KMS-11 (cell line): ENCODE measurements around the gene GATM.

Experiments
- H2AFZ ChIP-seq: fragments of 200-600 bp; sonication (generic); 2 replicates; pipeline ENCODE4 v1.6.1; 2016; ENCODE audit warnings: antibody characterized with exemption, mixed run types, low read depth
- H3K27ac ChIP-seq: fragments of 200-600 bp; sonication (generic); 2 replicates; pipeline ENCODE4 v1.6.1; 2016; ENCODE audit warnings: mild to moderate bottlenecking, mixed run types
- H3K27me3 ChIP-seq: fragments of 200-600 bp; sonication (generic); 2 replicates; pipeline ENCODE4 v1.6.1; 2017; ENCODE audit warnings: mild to moderate bottlenecking, low read depth, mixed run types, moderate library complexity; ENCODE audit not compliant: insufficient read depth
- H3K36me3 ChIP-seq: fragments of 200-600 bp; sonication (generic); 2 replicates; pipeline ENCODE4 v1.6.1; 2017; ENCODE audit warnings: mild to moderate bottlenecking, mixed run types; ENCODE audit not compliant: insufficient read depth
- H3K4me1 ChIP-seq: fragments of 200-600 bp; sonication (generic); 2 replicates; pipeline ENCODE4 v1.6.1; 2016; ENCODE audit warnings: mild to moderate bottlenecking, low read depth, mixed run types; ENCODE audit not compliant: poor library complexity, severe bottlenecking
- H3K4me2 ChIP-seq: fragments of 200-600 bp; sonication (generic); 2 replicates; pipeline ENCODE4 v1.7.0; 2016; ENCODE audit warnings: mild to moderate bottlenecking, mixed run types
- H3K4me3 ChIP-seq: fragments of 200-600 bp; sonication (generic); IDR thresholded peaks from 2 replicates; pipeline ENCODE4 v1.6.1; 2017; ENCODE audit warnings: low read depth, low read length, mixed read lengths; ENCODE audit not compliant: insufficient read depth
- H3K79me2 ChIP-seq: fragments of 200-600 bp; sonication (generic); 2 replicates; pipeline ENCODE4 v1.6.1; 2016; ENCODE audit warnings: low read depth, mixed run types; ENCODE audit not compliant: insufficient read depth
- H3K9ac ChIP-seq: fragments of 200-600 bp; sonication (generic); 2 replicates; pipeline ENCODE4 v1.6.1; 2016; ENCODE audit warnings: mild to moderate bottlenecking, mixed run types
- H4K20me1 ChIP-seq: fragments of 200-600 bp; sonication (generic); 2 replicates; pipeline ENCODE4 v1.6.1; 2016; ENCODE audit warnings: mild to moderate bottlenecking, mixed run types; ENCODE audit not compliant: insufficient read depth
- CTCF ChIP-seq: fragments of 200-600 bp; sonication (generic); conservative IDR thresholded peaks from 2 replicates; pipeline ENCODE4 v1.6.1; 2017; ENCODE audit warnings: low read depth, mild to moderate bottlenecking, antibody characterized with exemption, low read length, moderate library complexity, mixed read lengths

Gene GATM

GRCh38 chr15:45387380-45388007, 9.2 kb upstream of the GATM start:
- no peak for TF ChIP-seq CTCF
- no peak overlapping the region for H2AFZ ChIP-seq
- no peak overlapping the region for H3K27ac ChIP-seq
- no peaks in the 10 kb centered on the region for H4K20me1 ChIP-seq
- no peaks in the 10 kb centered on the region for H3K36me3 ChIP-seq
- H3K4me3 ChIP-seq: no peak overlapping the region
- H3K4me2 ChIP-seq: no peak overlapping the region
- H3K4me1 ChIP-seq: no peaks in the 10 kb centered on the region
- no peaks in the 10 kb centered on the region for H3K27me3 ChIP-seq
- H3K9ac ChIP-seq: no peak overlapping the region
- H3K79me2 ChIP-seq: no peaks in the 10 kb centered on the region

DNA sequence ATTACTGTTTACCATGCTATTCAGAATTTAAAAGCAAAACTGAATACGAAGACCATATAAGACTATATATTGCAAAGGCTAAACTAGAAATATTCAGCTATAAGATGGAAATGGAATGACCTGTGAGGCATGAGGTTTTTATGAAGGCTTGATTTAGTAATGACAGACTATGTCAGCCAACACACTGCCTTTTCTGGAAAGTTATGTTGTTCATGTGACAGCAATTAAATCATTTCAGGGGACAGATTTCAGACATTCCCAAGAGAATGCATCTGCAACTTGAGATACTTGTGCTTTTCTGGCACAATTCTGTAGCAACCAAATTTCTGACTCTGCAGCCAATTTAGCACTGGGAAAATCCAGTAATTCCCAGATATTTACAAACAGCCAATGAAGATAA, 8.6 kb upstream of the GATM start:
- Histone ChIP-seq H3K27me3 (no peaks in the 10 kb centered on the region), H2AFZ (no peak overlapping the region), H3K4me1 (no peaks in the 10 kb centered on the region), H3K36me3 (no peaks in the 10 kb centered on the region), H3K27ac (no peak overlapping the region), H3K79me2 (no peaks in the 10 kb centered on the region), H3K4me3 (no peak overlapping the region), H3K9ac (no peak overlapping the region), H3K4me2 (no peak overlapping the region), H4K20me1 (no peaks in the 10 kb centered on the region)
- no peak for TF ChIP-seq CTCF

- Histone ChIP-seq H3K4me1 (no peaks in the 10 kb centered on the region), H3K79me2 (no peaks in the 10 kb centered on the region), H3K4me2 (no peak overlapping the region), H2AFZ (no peak overlapping the region), H3K9ac (no peak overlapping the region), H3K27me3 (no peaks in the 10 kb centered on the region), H3K36me3 (no peaks in the 10 kb centered on the region), H4K20me1 (no peaks in the 10 kb centered on the region), H3K27ac (no peak overlapping the region), H3K4me3 (no peak overlapping the region)
- TF ChIP-seq CTCF: no peak
These were observed 8.1 kb upstream of the GATM start for GRCh38 chr15:45386420-45386819.

DNA sequence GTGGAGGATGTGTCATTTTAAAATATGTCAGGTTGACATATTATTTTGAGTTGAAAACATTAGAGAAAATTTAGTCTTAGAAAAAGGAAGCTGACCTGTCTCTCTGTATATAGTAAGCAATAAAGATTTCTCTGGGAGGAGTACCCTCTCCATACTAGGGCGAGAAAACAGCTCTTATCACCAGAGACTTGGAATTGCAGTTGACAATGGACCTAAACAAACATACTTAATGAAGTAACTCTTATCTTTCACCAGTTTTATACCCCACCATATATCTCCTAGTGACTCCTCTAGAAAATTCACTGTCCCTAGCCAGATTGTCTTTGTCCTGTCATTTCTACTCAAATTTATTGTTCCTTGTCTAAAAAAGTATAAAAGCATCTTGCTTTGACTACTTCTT, 7.2 kb upstream of the GATM start:
- Histone ChIP-seq H3K79me2 (no peaks in the 10 kb centered on the region), H3K9ac (no peak overlapping the region), H3K4me3 (no peak overlapping the region)

More for the DNA sequence above, 7.2 kb upstream of the GATM start:
- Histone ChIP-seq H3K27me3 (no peaks in the 10 kb centered on the region), H3K4me2 (no peak overlapping the region), H3K36me3 (no peaks in the 10 kb centered on the region), H3K4me1 (no peaks in the 10 kb centered on the region), H2AFZ (no peak overlapping the region), H4K20me1 (no peaks in the 10 kb centered on the region), H3K27ac (no peak overlapping the region)
- no peak for TF ChIP-seq CTCF
